Fibroblast of lung (primary cell): Measurements from ENCODE around the gene INSR.

Source experiments
- CTCF ChIP-seq, 2 donors: IDR thresholded peaks in 1 of 2; conservative IDR thresholded peaks in 1 of 2; 1 replicate in 1 of 2; 2 replicates in 1 of 2; pipeline ENCODE4 v1.5.1; 2011 to 2012; ENCODE audit warnings: low read length in 2 of 2, control low read depth in 1 of 2, inconsistent platforms in 1 of 2, low read depth in 1 of 2, mild to moderate bottlenecking in 1 of 2
- EZH2 ChIP-seq: IDR thresholded peaks from 2 replicates; pipeline ENCODE4 v1.5.1; 2012; ENCODE audit warnings: low read length, control low read depth, mild to moderate bottlenecking; ENCODE audit errors: missing control alignments

GRCh38 chr19:7191946-7192691, 102.1 kb downstream of the INSR start:
- no peak for TF ChIP-seq CTCF (conservative IDR thresholded peaks at IDR 0.05 in 1 of 2, IDR thresholded peaks at IDR 0.05 in 1 of 2; ENCODE audit: low read depth in 1 of 2, low read length in 2 of 2)
- TF ChIP-seq EZH2, result no peak
